ENCODE measurements around the gene ZNF224. TPM values are rescaled to one million over a fixed set of nuclear protein-coding genes. Genes with fewer than 3 reads are reported as not detected.

ZNF224 gene
- total and polyA plus RNA-seq, 2 of the 13 experiments (the other 11 are each of a cell fraction or from before 2014, with no cell fraction given) = 13.0 to 16.1 TPM

DNA sequence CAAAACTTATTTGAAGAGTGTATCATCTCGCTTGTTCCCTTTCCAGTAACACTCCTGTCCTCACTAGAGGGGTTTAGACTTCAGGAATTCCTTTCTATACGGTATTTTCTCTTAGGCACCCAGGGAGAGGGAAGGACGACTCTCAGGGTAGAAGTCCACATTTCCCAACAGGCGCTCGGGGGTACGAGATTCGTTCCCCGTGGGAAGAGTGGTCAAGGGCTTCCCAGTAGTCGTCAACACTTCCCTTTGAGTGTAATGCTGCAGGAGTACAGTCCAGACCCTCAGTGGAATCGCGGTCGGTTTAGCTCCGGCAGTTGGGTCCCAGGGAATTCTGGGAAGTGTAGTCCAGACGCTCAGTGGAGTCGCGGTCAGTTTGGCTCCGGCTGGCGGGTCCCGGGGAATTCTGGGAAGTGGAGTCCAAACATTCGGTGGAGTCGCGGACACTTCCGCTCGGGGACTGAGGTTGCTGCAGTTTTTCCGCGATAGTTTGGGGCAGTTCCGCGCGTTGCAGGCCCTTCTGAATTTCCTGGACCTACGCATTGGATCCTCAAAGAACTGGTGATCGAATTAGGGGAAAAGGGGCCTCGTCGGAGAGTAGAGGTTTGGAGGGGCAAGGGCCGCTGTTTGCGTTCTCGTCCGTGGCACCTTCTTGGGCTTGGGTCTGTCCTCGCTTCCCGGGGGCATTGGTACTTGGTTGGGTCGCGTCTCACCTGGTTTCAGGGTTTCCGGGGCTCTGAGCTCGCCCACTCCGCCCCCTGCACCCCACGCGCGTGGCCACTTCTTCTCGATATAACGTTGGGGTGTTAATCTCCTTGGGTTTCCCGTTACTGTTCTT, at the start of gene ZNF224 (continued):
- TF ChIP-seq, protein P1, sequence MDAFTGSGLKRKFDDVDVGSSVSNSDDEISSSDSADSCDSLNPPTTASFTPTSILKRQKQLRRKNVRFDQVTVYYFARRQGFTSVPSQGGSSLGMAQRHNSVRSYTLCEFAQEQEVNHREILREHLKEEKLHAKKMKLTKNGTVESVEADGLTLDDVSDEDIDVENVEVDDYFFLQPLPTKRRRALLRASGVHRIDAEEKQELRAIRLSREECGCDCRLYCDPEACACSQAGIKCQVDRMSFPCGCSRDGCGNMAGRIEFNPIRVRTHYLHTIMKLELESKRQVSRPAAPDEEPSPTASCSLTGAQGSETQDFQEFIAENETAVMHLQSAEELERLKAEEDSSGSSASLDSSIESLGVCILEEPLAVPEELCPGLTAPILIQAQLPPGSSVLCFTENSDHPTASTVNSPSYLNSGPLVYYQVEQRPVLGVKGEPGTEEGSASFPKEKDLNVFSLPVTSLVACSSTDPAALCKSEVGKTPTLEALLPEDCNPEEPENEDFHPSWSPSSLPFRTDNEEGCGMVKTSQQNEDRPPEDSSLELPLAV (CRISPR knock-in tag; conservative IDR thresholded peaks at IDR 0.05; ENCODE audit: low read depth) = no peak
- no peak for TF ChIP-seq ZFP36L1 (CRISPR knock-in tag; IDR thresholded peaks at IDR 0.05)
- no peak for TF ChIP-seq FOXK2 (IDR thresholded peaks at IDR 0.05)
- TF ChIP-seq ZNF564 (CRISPR knock-in tag; IDR thresholded peaks at IDR 0.05) = no peak
- TF ChIP-seq ETV6 (CRISPR knock-in tag; conservative IDR thresholded peaks at IDR 0.05) = no peak
- TF ChIP-seq SOX5 (CRISPR knock-in tag; IDR thresholded peaks at IDR 0.05; ENCODE audit: borderline replicate concordance) = peak; percentile 42; the same call in 1 of the 2 replicates
- peak; percentile 70; the same call in 1 of the 3 replicates for TF ChIP-seq MXI1 (IDR thresholded peaks at IDR 0.05; ENCODE audit: borderline replicate concordance, low read depth, low read length)
- TF ChIP-seq NCOA2 (CRISPR knock-in tag; IDR thresholded peaks at IDR 0.05) = no peak
- TF ChIP-seq MAFK (conservative IDR thresholded peaks at IDR 0.05 in 1 of 2, IDR thresholded peaks at IDR 0.05 in 1 of 2; ENCODE audit: low read length in 2 of 2) = no peak
- TF ChIP-seq ZNF629 (CRISPR knock-in tag; conservative IDR thresholded peaks at IDR 0.05) = 0 out of 2 replicates have a peak, but pooled peaks have one; percentile 25
- 0 out of 2 replicates have a peak, but pooled peaks have one; percentile 32 for TF ChIP-seq ZNF432 (CRISPR knock-in tag; IDR thresholded peaks at IDR 0.05; ENCODE audit: borderline replicate concordance)
- TF ChIP-seq, protein P2, sequence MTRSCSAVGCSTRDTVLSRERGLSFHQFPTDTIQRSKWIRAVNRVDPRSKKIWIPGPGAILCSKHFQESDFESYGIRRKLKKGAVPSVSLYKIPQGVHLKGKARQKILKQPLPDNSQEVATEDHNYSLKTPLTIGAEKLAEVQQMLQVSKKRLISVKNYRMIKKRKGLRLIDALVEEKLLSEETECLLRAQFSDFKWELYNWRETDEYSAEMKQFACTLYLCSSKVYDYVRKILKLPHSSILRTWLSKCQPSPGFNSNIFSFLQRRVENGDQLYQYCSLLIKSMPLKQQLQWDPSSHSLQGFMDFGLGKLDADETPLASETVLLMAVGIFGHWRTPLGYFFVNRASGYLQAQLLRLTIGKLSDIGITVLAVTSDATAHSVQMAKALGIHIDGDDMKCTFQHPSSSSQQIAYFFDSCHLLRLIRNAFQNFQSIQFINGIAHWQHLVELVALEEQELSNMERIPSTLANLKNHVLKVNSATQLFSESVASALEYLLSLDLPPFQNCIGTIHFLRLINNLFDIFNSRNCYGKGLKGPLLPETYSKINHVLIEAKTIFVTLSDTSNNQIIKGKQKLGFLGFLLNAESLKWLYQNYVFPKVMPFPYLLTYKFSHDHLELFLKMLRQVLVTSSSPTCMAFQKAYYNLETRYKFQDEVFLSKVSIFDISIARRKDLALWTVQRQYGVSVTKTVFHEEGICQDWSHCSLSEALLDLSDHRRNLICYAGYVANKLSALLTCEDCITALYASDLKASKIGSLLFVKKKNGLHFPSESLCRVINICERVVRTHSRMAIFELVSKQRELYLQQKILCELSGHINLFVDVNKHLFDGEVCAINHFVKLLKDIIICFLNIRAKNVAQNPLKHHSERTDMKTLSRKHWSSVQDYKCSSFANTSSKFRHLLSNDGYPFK (CRISPR knock-in tag; IDR thresholded peaks at IDR 0.05; ENCODE audit: borderline replicate concordance) = no peak
- no peak for TF ChIP-seq ZNF670 (CRISPR knock-in tag; IDR thresholded peaks at IDR 0.05; ENCODE audit: borderline replicate concordance)

All from HepG2 (cell line).